ENCODE data around the gene ITPKA.

ITPKA gene

DNA sequence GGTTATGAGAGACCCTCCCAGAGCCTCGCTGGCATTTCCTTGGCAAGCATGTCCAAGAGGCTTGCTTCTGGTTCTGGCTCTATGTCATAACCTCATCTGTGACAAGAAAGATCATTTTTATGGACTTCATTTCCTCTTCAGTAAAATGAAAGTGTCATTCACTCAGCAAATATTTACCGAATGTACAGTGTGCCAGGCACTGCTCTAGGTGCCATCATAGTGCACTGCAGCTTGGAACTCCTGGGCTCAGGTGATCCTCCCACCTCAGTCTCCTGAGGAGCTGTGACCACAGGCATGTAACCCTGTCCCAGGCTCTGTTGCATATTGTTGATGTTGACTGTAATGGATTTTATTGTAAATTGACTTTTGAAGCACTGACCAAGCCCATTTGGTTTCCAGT lies 18.7 kb upstream of the ITPKA start:
- Histone ChIP-seq H3K27me3 (ENCODE audit: control insufficient read depth in 5 of 5, insufficient read depth in 4 of 5, low read length in 5 of 5) (no peaks in the 10 kb centered on the region), H3K4me1 (ENCODE audit: control insufficient read depth in 5 of 5, insufficient read depth in 5 of 5, low read length in 5 of 5) (no peaks in the 10 kb centered on the region), H3K9ac (ENCODE audit: low read length in 5 of 5) (no peak overlapping the region), H3K27ac (ENCODE audit: low read depth, low read length) (no peak overlapping the region), H3K36me3 (ENCODE audit: control insufficient read depth in 5 of 5, insufficient read depth in 5 of 5, low read length in 5 of 5) (peaks cover 29 to 83% (median 73%) of the 10 kb centered on the region in 5 donors), H3K9me3 (ENCODE audit: control insufficient read depth in 5 of 5, low read length in 5 of 5) (no peaks in the 10 kb centered on the region), H3K4me3 (ENCODE audit: low read depth in 1 of 5, low read length in 5 of 5) (no peak overlapping the region)

- Histone ChIP-seq H3K9me3 (ENCODE audit: control insufficient read depth in 5 of 5, low read length in 5 of 5) (no peaks in the 10 kb centered on the region), H3K4me3 (ENCODE audit: low read depth in 1 of 5, low read length in 5 of 5) (no peak overlapping the region), H3K27ac (ENCODE audit: low read depth, low read length) (no peak overlapping the region), H3K36me3 (ENCODE audit: control insufficient read depth in 5 of 5, insufficient read depth in 5 of 5, low read length in 5 of 5) (peaks cover 19 to 85% (median 74%) of the 10 kb centered on the region in 5 donors), H3K9ac (ENCODE audit: low read length in 5 of 5) (no peak overlapping the region), H3K27me3 (ENCODE audit: control insufficient read depth in 5 of 5, insufficient read depth in 4 of 5, low read length in 5 of 5) (no peaks in the 10 kb centered on the region), H3K4me1 (ENCODE audit: control insufficient read depth in 5 of 5, insufficient read depth in 5 of 5, low read length in 5 of 5) (no peaks in the 10 kb centered on the region)
Measured at GRCh38 chr15:41476416-41477048, 17.1 kb upstream of the ITPKA start.

DNA sequence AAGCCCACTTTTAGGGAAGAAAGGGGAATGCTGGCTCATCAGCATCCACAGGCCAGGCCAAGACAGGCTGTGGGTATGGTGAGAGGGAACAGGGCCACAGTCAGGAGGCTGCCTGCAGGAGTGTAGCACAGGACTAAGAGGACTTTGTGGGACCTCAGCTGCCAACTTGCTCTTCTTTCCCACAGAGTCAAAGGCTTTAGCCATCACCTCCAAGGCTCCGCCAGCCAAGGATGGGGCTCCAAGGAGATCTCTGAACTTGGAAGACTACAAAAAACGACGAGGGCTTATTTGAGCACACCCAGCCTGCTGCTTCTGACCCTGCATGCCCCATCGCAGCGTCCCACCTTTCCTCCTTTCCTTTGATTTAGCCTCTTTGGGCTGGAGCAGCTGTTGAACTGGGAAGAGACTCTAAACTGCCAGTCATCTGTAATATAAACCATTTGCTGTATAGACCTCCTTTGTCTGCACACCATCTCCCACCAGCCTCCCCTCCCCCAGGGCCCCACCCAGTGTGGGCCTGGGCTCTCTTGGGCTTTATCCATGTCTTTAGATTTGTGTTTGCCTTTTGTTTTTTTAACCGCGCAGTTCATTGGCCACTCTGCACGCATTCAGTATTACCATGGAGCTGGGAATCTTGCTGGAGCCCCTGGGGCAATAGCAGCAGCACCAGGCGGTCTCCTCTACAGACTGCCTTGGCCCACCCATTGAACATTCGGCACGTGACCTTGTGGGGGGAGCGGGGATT lies 13.1 kb upstream of the ITPKA start:
- H3K4me3 ChIP-seq (ENCODE audit: low read depth in 1 of 5, low read length in 5 of 5): no peak overlapping the region
- H3K9me3 ChIP-seq (ENCODE audit: control insufficient read depth in 5 of 5, low read length in 5 of 5): no peaks in the 10 kb centered on the region
- H3K9ac ChIP-seq (ENCODE audit: low read length in 5 of 5): no peak overlapping the region
- no peaks in the 10 kb centered on the region for H3K27me3 ChIP-seq (ENCODE audit: control insufficient read depth in 5 of 5, insufficient read depth in 4 of 5, low read length in 5 of 5)
- no peak overlapping the region for H3K27ac ChIP-seq (ENCODE audit: low read depth, low read length)
- no peaks in the 10 kb centered on the region for H3K4me1 ChIP-seq (ENCODE audit: control insufficient read depth in 5 of 5, insufficient read depth in 5 of 5, low read length in 5 of 5)
- peaks cover 17 to 78% (median 69%) of the 10 kb centered on the region in 5 donors for H3K36me3 ChIP-seq (ENCODE audit: control insufficient read depth in 5 of 5, insufficient read depth in 5 of 5, low read length in 5 of 5)

DNA sequence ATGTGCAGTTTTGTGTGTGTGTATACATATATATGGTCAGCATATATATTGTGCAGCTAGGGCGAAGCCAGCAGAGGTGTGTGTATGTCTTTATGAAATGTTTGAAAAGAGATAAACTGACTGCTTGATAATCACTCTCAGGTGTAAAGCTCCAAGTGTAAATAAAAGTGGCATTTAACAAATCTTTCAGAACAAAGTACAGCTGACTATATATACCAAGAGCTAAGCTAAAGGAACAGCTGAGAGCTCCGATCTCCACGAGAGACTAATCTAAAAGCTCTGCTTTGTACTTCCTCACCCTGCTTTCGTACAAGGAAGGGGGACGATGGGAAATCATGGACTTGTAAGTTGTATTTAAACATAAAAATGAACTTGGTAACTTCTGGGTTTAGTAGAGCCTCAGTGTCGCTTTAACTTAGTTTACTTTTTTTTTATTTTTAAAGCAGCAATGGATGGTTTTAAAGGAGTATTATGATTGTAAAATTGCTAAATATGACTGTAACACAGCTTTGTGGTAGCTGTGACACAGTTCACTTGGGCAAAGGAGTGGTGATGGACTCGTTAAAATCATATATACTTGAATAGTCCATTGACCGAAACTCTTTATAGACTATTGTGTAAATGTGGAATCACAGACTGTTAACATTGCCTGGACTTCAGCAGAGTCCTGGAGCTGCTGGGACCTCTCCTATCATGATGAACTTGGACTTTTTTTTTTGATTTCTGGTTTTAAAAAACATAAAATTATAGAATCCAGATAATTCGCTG lies 11.4 kb upstream of the ITPKA start:
- Histone ChIP-seq H3K27me3 (ENCODE audit: control insufficient read depth in 5 of 5, insufficient read depth in 4 of 5, low read length in 5 of 5) (peaks cover 0 to 5% (median 0%) of the 10 kb centered on the region in 5 donors), H3K36me3 (ENCODE audit: control insufficient read depth in 5 of 5, insufficient read depth in 5 of 5, low read length in 5 of 5) (peaks cover 10 to 61% (median 52%) of the 10 kb centered on the region in 5 donors), H3K4me3 (ENCODE audit: low read depth in 1 of 5, low read length in 5 of 5) (no peak overlapping the region), H3K9me3 (ENCODE audit: control insufficient read depth in 5 of 5, low read length in 5 of 5) (no peaks in the 10 kb centered on the region), H3K4me1 (ENCODE audit: control insufficient read depth in 5 of 5, insufficient read depth in 5 of 5, low read length in 5 of 5) (peaks cover 0 to 3% (median 0%) of the 10 kb centered on the region in 5 donors), H3K27ac (ENCODE audit: low read depth, low read length) (no peak overlapping the region), H3K9ac (ENCODE audit: low read length in 5 of 5) (no peak overlapping the region)

GRCh38 chr15:41483115-41483514 lies 10.6 kb upstream of the ITPKA start:
- H3K27me3 ChIP-seq (ENCODE audit: control insufficient read depth in 5 of 5, insufficient read depth in 4 of 5, low read length in 5 of 5): peaks cover 0 to 10% (median 6%) of the 10 kb centered on the region in 5 donors
- peaks cover 7 to 53% (median 46%) of the 10 kb centered on the region in 5 donors for H3K36me3 ChIP-seq (ENCODE audit: control insufficient read depth in 5 of 5, insufficient read depth in 5 of 5, low read length in 5 of 5)
- no peaks in the 10 kb centered on the region for H3K9me3 ChIP-seq (ENCODE audit: control insufficient read depth in 5 of 5, low read length in 5 of 5)
- H3K9ac ChIP-seq (ENCODE audit: low read length in 5 of 5): no peak overlapping the region
- H3K27ac ChIP-seq (ENCODE audit: low read depth, low read length): no peak overlapping the region
- H3K4me1 ChIP-seq (ENCODE audit: control insufficient read depth in 5 of 5, insufficient read depth in 5 of 5, low read length in 5 of 5): peaks cover 0 to 6% (median 0%) of the 10 kb centered on the region in 5 donors
- no peak overlapping the region for H3K4me3 ChIP-seq (ENCODE audit: low read depth in 1 of 5, low read length in 5 of 5)

DNA sequence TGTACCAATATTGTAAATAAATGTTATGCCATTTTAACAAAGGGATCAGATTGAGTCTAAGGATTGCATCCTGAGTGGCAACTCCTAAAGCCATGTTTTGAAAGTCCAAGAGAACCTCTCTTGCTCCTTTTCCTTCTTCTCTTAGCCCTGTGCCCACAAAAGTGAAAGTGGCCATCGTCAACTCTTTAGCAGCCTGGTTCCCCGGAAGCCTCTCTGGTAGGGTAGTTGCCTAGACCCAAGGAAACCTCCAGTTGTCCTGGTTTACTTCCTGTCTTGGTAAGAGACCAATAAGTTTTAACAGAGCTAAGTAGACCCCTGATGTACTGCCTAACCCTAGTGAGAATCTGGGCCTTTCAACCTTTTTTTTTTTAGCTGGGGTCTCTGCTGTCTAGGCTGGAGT lies 10.2 kb upstream of the ITPKA start:
- Histone ChIP-seq H3K9ac (ENCODE audit: low read length in 5 of 5) (no peak overlapping the region), H3K9me3 (ENCODE audit: control insufficient read depth in 5 of 5, low read length in 5 of 5) (no peaks in the 10 kb centered on the region), H3K27me3 (ENCODE audit: control insufficient read depth in 5 of 5, insufficient read depth in 4 of 5, low read length in 5 of 5) (peaks cover 0 to 11% (median 6%) of the 10 kb centered on the region in 5 donors), H3K27ac (ENCODE audit: low read depth, low read length) (no peak overlapping the region), H3K4me1 (ENCODE audit: control insufficient read depth in 5 of 5, insufficient read depth in 5 of 5, low read length in 5 of 5) (peaks cover 0 to 6% (median 0%) of the 10 kb centered on the region in 5 donors), H3K4me3 (ENCODE audit: low read depth in 1 of 5, low read length in 5 of 5) (no peak overlapping the region), H3K36me3 (ENCODE audit: control insufficient read depth in 5 of 5, insufficient read depth in 5 of 5, low read length in 5 of 5) (peaks cover 7 to 49% (median 43%) of the 10 kb centered on the region in 5 donors)

DNA sequence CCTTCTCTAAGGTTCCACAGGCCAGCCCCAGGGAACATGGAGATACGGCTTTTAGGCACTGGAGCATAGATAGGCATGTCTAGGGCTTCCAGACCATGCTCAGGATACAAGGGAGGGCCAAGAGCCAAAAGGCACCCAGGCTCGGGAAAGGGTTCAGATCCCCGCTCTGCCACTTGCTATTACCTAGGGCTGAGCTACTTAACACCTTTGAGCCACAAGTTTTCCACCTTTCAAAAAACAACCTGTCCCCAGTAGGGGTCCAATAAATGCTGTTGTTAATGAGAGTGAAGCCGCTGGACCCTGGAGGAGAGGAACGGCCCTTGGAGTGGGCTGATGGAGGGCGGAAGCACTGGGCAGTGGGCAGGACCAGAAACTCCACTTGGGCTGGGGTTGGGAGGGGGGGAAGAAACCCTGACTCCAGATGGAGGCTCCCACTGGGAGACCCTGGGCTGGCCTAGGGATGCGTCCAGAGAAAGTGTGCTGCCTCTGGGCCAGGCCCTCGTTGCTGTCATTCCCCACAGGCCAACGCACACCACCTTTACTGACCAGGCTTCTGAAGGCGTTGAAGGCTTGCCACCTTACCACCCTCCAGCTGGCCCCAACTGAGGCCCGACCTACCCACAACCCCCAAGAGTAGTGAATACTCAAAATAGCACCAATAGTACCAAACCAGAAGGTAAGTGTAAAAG lies 8.6 kb upstream of the ITPKA start:
- peaks cover 0 to 6% (median 0%) of the 10 kb centered on the region in 5 donors for H3K4me1 ChIP-seq (ENCODE audit: control insufficient read depth in 5 of 5, insufficient read depth in 5 of 5, low read length in 5 of 5)
- peaks cover 3 to 34% (median 29%) of the 10 kb centered on the region in 5 donors for H3K36me3 ChIP-seq (ENCODE audit: control insufficient read depth in 5 of 5, insufficient read depth in 5 of 5, low read length in 5 of 5)
- H3K9me3 ChIP-seq (ENCODE audit: control insufficient read depth in 5 of 5, low read length in 5 of 5): no peaks in the 10 kb centered on the region
- no peak overlapping the region for H3K27ac ChIP-seq (ENCODE audit: low read depth, low read length)
- no peak overlapping the region for H3K9ac ChIP-seq (ENCODE audit: low read length in 5 of 5)
- peaks cover 3 to 12% (median 6%) of the 10 kb centered on the region in 5 donors for H3K27me3 ChIP-seq (ENCODE audit: control insufficient read depth in 5 of 5, insufficient read depth in 4 of 5, low read length in 5 of 5)
- H3K4me3 ChIP-seq (ENCODE audit: low read depth in 1 of 5, low read length in 5 of 5): no peak overlapping the region

- no peak overlapping the region for H3K27ac ChIP-seq (ENCODE audit: low read depth, low read length)
- H3K9me3 ChIP-seq (ENCODE audit: control insufficient read depth in 5 of 5, low read length in 5 of 5): no peaks in the 10 kb centered on the region
- H3K9ac ChIP-seq (ENCODE audit: low read length in 5 of 5): no peak overlapping the region
- H3K27me3 ChIP-seq (ENCODE audit: control insufficient read depth in 5 of 5, insufficient read depth in 4 of 5, low read length in 5 of 5): peaks cover 6 to 16% (median 9%) of the 10 kb centered on the region in 5 donors
- H3K4me3 ChIP-seq (ENCODE audit: low read depth in 1 of 5, low read length in 5 of 5): no peak overlapping the region
- peaks cover 0 to 6% (median 0%) of the 10 kb centered on the region in 5 donors for H3K4me1 ChIP-seq (ENCODE audit: control insufficient read depth in 5 of 5, insufficient read depth in 5 of 5, low read length in 5 of 5)
- peaks cover 3 to 22% (median 17%) of the 10 kb centered on the region in 5 donors for H3K36me3 ChIP-seq (ENCODE audit: control insufficient read depth in 5 of 5, insufficient read depth in 5 of 5, low read length in 5 of 5)
Measured at GRCh38 chr15:41486286-41486685, 7.4 kb upstream of the ITPKA start.

- Histone ChIP-seq H3K9me3 (ENCODE audit: control insufficient read depth in 5 of 5, low read length in 5 of 5) (no peaks in the 10 kb centered on the region), H3K4me3 (ENCODE audit: low read depth in 1 of 5, low read length in 5 of 5) (no peak overlapping the region), H3K4me1 (ENCODE audit: control insufficient read depth in 5 of 5, insufficient read depth in 5 of 5, low read length in 5 of 5) (peaks cover under 1 to 7% (median 1%) of the 10 kb centered on the region in 5 donors), H3K9ac (ENCODE audit: low read length in 5 of 5) (no peak overlapping the region), H3K36me3 (ENCODE audit: control insufficient read depth in 5 of 5, insufficient read depth in 5 of 5, low read length in 5 of 5) (peaks cover 0 to 12% (median 8%) of the 10 kb centered on the region in 5 donors), H3K27me3 (ENCODE audit: control insufficient read depth in 5 of 5, insufficient read depth in 4 of 5, low read length in 5 of 5) (peaks cover 9 to 25% (median 14%) of the 10 kb centered on the region in 5 donors), H3K27ac (ENCODE audit: low read depth, low read length) (no peak overlapping the region)
Measured at GRCh38 chr15:41487381-41487780, 6.3 kb upstream of the ITPKA start.

Measured in subcutaneous abdominal adipose tissue (tissue), 5 donors.